WTC11 (cell line): ENCODE measurements around the gene UBD. TPM values are rescaled to one million over a fixed set of nuclear protein-coding genes. Genes with fewer than 3 reads are reported as not detected.

ENCODE experiments used
- ATAC-seq: fragments of 200-7000 bp; cut with Tn5 transposase; 2 replicates; pipeline ENCODE4 v1.10.0; 2021; ENCODE audit warnings: mild to moderate bottlenecking, moderate library complexity
- CTCF ChIA-PET: fragments of 300-600 bp; sonication (Branson Sonifier 250); formaldehyde crosslinking; loops from one replicate; lab custom pipeline; 2021; ENCODE audit warnings: antibody characterized with exemption; lab: Charles Lee
- POLR2A ChIA-PET: fragments of 350-600 bp; sonication (Branson Sonifier 250); formaldehyde crosslinking; loops from one replicate; lab custom pipeline; 2021; ENCODE audit warnings: antibody characterized with exemption; lab: Charles Lee
- DNase-seq: peaks from one replicate; pipeline ENCODE4 v3.0.0; 2021; ENCODE audit warnings: low spot score
- H3K27ac Mint-ChIP-seq: 2 replicates; pipeline ENCODE4 v1.8.0; 2021; ENCODE audit warnings: mixed read lengths
- H3K27me3 Mint-ChIP-seq: 2 replicates; pipeline ENCODE4 v1.8.0; 2021; ENCODE audit warnings: low read depth, mild to moderate bottlenecking, moderate library complexity, mixed read lengths
- H3K36me3 Mint-ChIP-seq: 2 replicates; pipeline ENCODE4 v1.8.0; 2021; ENCODE audit warnings: mixed read lengths
- H3K4me1 Mint-ChIP-seq: 2 replicates; pipeline ENCODE4 v1.8.0; 2022; ENCODE audit warnings: mixed read lengths
- H3K4me3 Mint-ChIP-seq: 2 replicates; pipeline ENCODE4 v1.8.0; 2021; ENCODE audit warnings: mild to moderate bottlenecking, moderate library complexity, mixed read lengths
- H3K9me3 Mint-ChIP-seq: 2 replicates; pipeline ENCODE4 v1.8.0; 2021; ENCODE audit warnings: mixed read lengths
- ATF6 ChIP-seq: sonication (generic); formaldehyde crosslinking; IDR thresholded peaks from 2 replicates; pipeline ENCODE4 v1.8.1; 2023; ENCODE audit warnings: mild to moderate bottlenecking, missing genetic modification reagents
- CREB1 ChIP-seq: sonication (generic); formaldehyde crosslinking; IDR thresholded peaks from 2 replicates; pipeline ENCODE4 v1.8.0; 2023; ENCODE audit warnings: mild to moderate bottlenecking, missing genetic modification reagents
- FOXK1 ChIP-seq: sonication (generic); formaldehyde crosslinking; IDR thresholded peaks from 2 replicates; pipeline ENCODE4 v1.8.0; 2022; ENCODE audit warnings: mild to moderate bottlenecking, moderate library complexity, missing genetic modification reagents
- FOXP4 ChIP-seq: sonication (generic); formaldehyde crosslinking; IDR thresholded peaks from 2 replicates; pipeline ENCODE4 v1.8.0; 2022; ENCODE audit warnings: mild to moderate bottlenecking, missing genetic modification reagents
- JAZF1 ChIP-seq: fragments of 250-450 bp; sonication (Bioruptor Pico); IDR thresholded peaks from 2 replicates; pipeline ENCODE4 v1.9.0; 2021; ENCODE audit warnings: moderate library complexity, mild to moderate bottlenecking, inconsistent platforms
- JUN ChIP-seq: sonication (generic); formaldehyde crosslinking; IDR thresholded peaks from 2 replicates; pipeline ENCODE4 v1.8.0; 2023; ENCODE audit warnings: mild to moderate bottlenecking, missing genetic modification reagents
- NFE2L1 ChIP-seq: sonication (generic); formaldehyde crosslinking; IDR thresholded peaks from 2 replicates; pipeline ENCODE4 v1.8.1; 2023; ENCODE audit warnings: missing genetic modification reagents
- NR3C1 ChIP-seq: sonication (generic); formaldehyde crosslinking; conservative IDR thresholded peaks from 2 replicates; pipeline ENCODE4 v1.8.1; 2023; ENCODE audit warnings: low read depth, mild to moderate bottlenecking, missing genetic modification reagents
- USF2 ChIP-seq: sonication (generic); formaldehyde crosslinking; IDR thresholded peaks from 2 replicates; pipeline ENCODE4 v1.8.1; 2023; ENCODE audit warnings: mild to moderate bottlenecking, missing genetic modification reagents, moderate library complexity
- ZBTB43 ChIP-seq: sonication (generic); formaldehyde crosslinking; IDR thresholded peaks from 2 replicates; pipeline ENCODE4 v1.8.1; 2023; ENCODE audit warnings: mild to moderate bottlenecking, missing genetic modification reagents
- ZNF416 ChIP-seq: fragments of 250-450 bp; sonication (Bioruptor Pico); IDR thresholded peaks from 2 replicates; pipeline ENCODE4 v1.9.0; 2021; ENCODE audit warnings: mild to moderate bottlenecking, inconsistent platforms
- total RNA-seq: library from RNA; stranded (reverse); gene quantifications from 3 replicates; pipeline ENCODE4 v1.2.3, GENCODE V29; 2021
- TF ChIP-seq, protein P1 (sequence below): fragments of 250-450 bp; sonication (Bioruptor Pico); IDR thresholded peaks from 2 replicates; pipeline ENCODE4 v1.8.0; 2021; ENCODE audit warnings: mild to moderate bottlenecking
- TF ChIP-seq, protein P2 (sequence below): sonication (generic); formaldehyde crosslinking; IDR thresholded peaks from 2 replicates; pipeline ENCODE4 v1.8.1; 2022; ENCODE audit warnings: mild to moderate bottlenecking, moderate library complexity, missing genetic modification reagents
- TF ChIP-seq, protein P3 (sequence below): sonication (generic); formaldehyde crosslinking; IDR thresholded peaks from 2 replicates; pipeline ENCODE4 v1.8.0; 2022; ENCODE audit warnings: missing genetic modification reagents
- TF ChIP-seq, protein P4 (sequence below): sonication (generic); formaldehyde crosslinking; IDR thresholded peaks from 2 replicates; pipeline ENCODE4 v1.8.1; 2023; ENCODE audit warnings: mild to moderate bottlenecking, missing genetic modification reagents, borderline replicate concordance

UBD gene
- total RNA-seq, 1 experiment from 2014 or later: 0.15 TPM

GRCh38 chr6:29528300-29528931 is 31.1 kb downstream of the UBD start:
- TF ChIP-seq FOXK1: no peak
- TF ChIP-seq USF2 (CRISPR knock-in tag): no peak
- TF ChIP-seq JAZF1: no peak
- TF ChIP-seq ZBTB43 (CRISPR knock-in tag): no peak
- TF ChIP-seq NFE2L1 (CRISPR knock-in tag): no peak
- TF ChIP-seq CREB1 (CRISPR knock-in tag): no peak
- TF ChIP-seq FOXP4: no peak
- TF ChIP-seq, protein P1, sequence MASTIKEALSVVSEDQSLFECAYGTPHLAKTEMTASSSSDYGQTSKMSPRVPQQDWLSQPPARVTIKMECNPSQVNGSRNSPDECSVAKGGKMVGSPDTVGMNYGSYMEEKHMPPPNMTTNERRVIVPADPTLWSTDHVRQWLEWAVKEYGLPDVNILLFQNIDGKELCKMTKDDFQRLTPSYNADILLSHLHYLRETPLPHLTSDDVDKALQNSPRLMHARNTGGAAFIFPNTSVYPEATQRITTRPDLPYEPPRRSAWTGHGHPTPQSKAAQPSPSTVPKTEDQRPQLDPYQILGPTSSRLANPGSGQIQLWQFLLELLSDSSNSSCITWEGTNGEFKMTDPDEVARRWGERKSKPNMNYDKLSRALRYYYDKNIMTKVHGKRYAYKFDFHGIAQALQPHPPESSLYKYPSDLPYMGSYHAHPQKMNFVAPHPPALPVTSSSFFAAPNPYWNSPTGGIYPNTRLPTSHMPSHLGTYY: no peak
- no peak for TF ChIP-seq JUN
- no peak for TF ChIP-seq NR3C1
- TF ChIP-seq, protein P2, sequence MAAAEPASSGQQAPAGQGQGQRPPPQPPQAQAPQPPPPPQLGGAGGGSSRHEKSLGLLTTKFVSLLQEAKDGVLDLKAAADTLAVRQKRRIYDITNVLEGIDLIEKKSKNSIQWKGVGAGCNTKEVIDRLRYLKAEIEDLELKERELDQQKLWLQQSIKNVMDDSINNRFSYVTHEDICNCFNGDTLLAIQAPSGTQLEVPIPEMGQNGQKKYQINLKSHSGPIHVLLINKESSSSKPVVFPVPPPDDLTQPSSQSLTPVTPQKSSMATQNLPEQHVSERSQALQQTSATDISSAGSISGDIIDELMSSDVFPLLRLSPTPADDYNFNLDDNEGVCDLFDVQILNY (CRISPR knock-in tag): no peak
- TF ChIP-seq, protein P3, sequence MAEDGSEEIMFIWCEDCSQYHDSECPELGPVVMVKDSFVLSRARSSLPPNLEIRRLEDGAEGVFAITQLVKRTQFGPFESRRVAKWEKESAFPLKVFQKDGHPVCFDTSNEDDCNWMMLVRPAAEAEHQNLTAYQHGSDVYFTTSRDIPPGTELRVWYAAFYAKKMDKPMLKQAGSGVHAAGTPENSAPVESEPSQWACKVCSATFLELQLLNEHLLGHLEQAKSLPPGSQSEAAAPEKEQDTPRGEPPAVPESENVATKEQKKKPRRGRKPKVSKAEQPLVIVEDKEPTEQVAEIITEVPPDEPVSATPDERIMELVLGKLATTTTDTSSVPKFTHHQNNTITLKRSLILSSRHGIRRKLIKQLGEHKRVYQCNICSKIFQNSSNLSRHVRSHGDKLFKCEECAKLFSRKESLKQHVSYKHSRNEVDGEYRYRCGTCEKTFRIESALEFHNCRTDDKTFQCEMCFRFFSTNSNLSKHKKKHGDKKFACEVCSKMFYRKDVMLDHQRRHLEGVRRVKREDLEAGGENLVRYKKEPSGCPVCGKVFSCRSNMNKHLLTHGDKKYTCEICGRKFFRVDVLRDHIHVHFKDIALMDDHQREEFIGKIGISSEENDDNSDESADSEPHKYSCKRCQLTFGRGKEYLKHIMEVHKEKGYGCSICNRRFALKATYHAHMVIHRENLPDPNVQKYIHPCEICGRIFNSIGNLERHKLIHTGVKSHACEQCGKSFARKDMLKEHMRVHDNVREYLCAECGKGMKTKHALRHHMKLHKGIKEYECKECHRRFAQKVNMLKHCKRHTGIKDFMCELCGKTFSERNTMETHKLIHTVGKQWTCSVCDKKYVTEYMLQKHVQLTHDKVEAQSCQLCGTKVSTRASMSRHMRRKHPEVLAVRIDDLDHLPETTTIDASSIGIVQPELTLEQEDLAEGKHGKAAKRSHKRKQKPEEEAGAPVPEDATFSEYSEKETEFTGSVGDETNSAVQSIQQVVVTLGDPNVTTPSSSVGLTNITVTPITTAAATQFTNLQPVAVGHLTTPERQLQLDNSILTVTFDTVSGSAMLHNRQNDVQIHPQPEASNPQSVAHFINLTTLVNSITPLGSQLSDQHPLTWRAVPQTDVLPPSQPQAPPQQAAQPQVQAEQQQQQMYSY: no peak
- TF ChIP-seq, protein P4, sequence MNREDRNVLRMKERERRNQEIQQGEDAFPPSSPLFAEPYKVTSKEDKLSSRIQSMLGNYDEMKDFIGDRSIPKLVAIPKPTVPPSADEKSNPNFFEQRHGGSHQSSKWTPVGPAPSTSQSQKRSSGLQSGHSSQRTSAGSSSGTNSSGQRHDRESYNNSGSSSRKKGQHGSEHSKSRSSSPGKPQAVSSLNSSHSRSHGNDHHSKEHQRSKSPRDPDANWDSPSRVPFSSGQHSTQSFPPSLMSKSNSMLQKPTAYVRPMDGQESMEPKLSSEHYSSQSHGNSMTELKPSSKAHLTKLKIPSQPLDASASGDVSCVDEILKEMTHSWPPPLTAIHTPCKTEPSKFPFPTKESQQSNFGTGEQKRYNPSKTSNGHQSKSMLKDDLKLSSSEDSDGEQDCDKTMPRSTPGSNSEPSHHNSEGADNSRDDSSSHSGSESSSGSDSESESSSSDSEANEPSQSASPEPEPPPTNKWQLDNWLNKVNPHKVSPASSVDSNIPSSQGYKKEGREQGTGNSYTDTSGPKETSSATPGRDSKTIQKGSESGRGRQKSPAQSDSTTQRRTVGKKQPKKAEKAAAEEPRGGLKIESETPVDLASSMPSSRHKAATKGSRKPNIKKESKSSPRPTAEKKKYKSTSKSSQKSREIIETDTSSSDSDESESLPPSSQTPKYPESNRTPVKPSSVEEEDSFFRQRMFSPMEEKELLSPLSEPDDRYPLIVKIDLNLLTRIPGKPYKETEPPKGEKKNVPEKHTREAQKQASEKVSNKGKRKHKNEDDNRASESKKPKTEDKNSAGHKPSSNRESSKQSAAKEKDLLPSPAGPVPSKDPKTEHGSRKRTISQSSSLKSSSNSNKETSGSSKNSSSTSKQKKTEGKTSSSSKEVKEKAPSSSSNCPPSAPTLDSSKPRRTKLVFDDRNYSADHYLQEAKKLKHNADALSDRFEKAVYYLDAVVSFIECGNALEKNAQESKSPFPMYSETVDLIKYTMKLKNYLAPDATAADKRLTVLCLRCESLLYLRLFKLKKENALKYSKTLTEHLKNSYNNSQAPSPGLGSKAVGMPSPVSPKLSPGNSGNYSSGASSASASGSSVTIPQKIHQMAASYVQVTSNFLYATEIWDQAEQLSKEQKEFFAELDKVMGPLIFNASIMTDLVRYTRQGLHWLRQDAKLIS (CRISPR knock-in tag): no peak
- TF ChIP-seq ATF6 (CRISPR knock-in tag): no peak
- TF ChIP-seq ZNF416: no peak
- Mint-ChIP-seq H3K9me3 (peaks cover 23% of the 10 kb centered on the region), H3K36me3 (peaks cover 12% of the 10 kb centered on the region), H3K4me1 (peaks cover 20% of the 10 kb centered on the region), H3K27ac (no peak overlapping the region), H3K4me3 (no peak overlapping the region), H3K27me3 (no peaks in the 10 kb centered on the region)
- DNase-seq (no peak), ATAC-seq (no peak)
- ChIA-PET CTCF (interaction anchor here (1.1 kb wide), 1 partner anchor 125 kb away, joined by 3 read pairs; no protein-coding TSS in a partner anchor), POLR2A (interaction anchor here (0.6 kb wide), 1 partner anchor 541 kb away, joined by 8 read pairs; no protein-coding TSS in a partner anchor)
